Body of pancreas (tissue), 4 donors: Measurements from ENCODE around the gene CD24.

Experiments used
- CTCF ChIP-seq, 7 experiments: fragments of 450-650 bp in 4 of 7; fragments of 200-600 bp in 3 of 7; sonication (generic) in 3 of 7; IDR thresholded peaks; one replicate each; pipeline ENCODE4 v1.5.1; 2016 to 2019; ENCODE audit warnings: antibody characterized with exemption in 7 of 7
- POLR2A ChIP-seq, 3 donors: fragments of 450-650 bp; IDR thresholded peaks; one replicate each; pipeline ENCODE4 v1.6.1; 2016; ENCODE audit warnings: antibody characterized with exemption in 3 of 3, mild to moderate bottlenecking in 2 of 3

- no peak for TF ChIP-seq CTCF (IDR thresholded peaks at IDR 0.05)
- no peak for TF ChIP-seq POLR2A (IDR thresholded peaks at IDR 0.05)
Measured at GRCh38 chr6:106976270-106976669, 1.7 kb upstream of the CD24 start.
